HCT116 (cell line): ENCODE results near the gene CCL1. TPM values are rescaled to one million over a fixed set of nuclear protein-coding genes. Genes with fewer than 3 reads are reported as not detected.

Experiments used
- ATAC-seq: fragments of 200-7000 bp; cut with Tn5 transposase; 2 replicates; pipeline ENCODE4 v1.9.1; 2020; ENCODE audit warnings: mild to moderate bottlenecking, moderate library complexity
- BruUV-seq: library from RNA; stranded (reverse); fragments of 400-500 nt; replicated peaks from 2 replicates; lab custom pipeline; 2021; lab: Mats Ljungman, UMichigan
- CTCF ChIA-PET: fragments of 300-600 bp; sonication (Branson Sonifier 250); formaldehyde crosslinking; loops from one replicate; lab custom pipeline; 2021; ENCODE audit warnings: antibody characterized with exemption; lab: Charles Lee
- POLR2A ChIA-PET: fragments of 300-600, 350-600 bp; sonication (Branson Sonifier 250); formaldehyde crosslinking; loops from one replicate; lab custom pipeline; 2021; ENCODE audit warnings: antibody characterized with exemption; lab: Charles Lee
- RAD21 ChIA-PET, 2 experiments: fragments of 300-600 bp; sonication (Branson Sonifier 250); formaldehyde crosslinking; loops; one replicate each; lab custom pipeline; 2023; ENCODE audit warnings: low total read pairs in 2 of 2; ENCODE audit not compliant: uncharacterized antibody in 2 of 2, unreplicated experiment in 2 of 2, low non-redundant PET in 1 of 2; lab: Charles Lee
- DNase-seq: peaks from one replicate; pipeline ENCODE4 v3.0.0-alpha.2; 2010; ENCODE audit warnings: low read depth, low spot score
- H2AFZ ChIP-seq: fragments of 200-600 bp; shearing (Covaris generic), sonication (generic); 2 replicates; pipeline ENCODE4 v1.6.1; 2017; ENCODE audit warnings: low read depth, mixed run types, mixed read lengths, antibody characterized with exemption, low read length; ENCODE audit not compliant: poor library complexity, severe bottlenecking
- H3K27ac ChIP-seq: 2 replicates; pipeline ENCODE4 v1.5.1; 2012; ENCODE audit warnings: low read depth, low read length
- H3K27me3 ChIP-seq: fragments of 200-600 bp; sonication (generic); 2 replicates; pipeline ENCODE4 v1.6.1; 2016; ENCODE audit warnings: mixed run types, low read length, mixed read lengths; ENCODE audit not compliant: insufficient read depth
- H3K36me3 ChIP-seq, 2 experiments: fragments of 200-500 bp in 1 of 2; fragments of 200-600 bp in 1 of 2; sonication (Bioruptor generic) in 1 of 2; sonication (generic) in 1 of 2; 2 replicates each; pipeline versions ENCODE4 v1.5.1 to v1.6.1; 2014 to 2016; ENCODE audit warnings: low read length in 2 of 2, inconsistent platforms in 1 of 2, mixed read lengths in 1 of 2, mixed run types in 1 of 2; ENCODE audit not compliant: insufficient read depth in 2 of 2, control insufficient read depth in 1 of 2
- H3K4me1 ChIP-seq, 2 experiments: fragments of 200-600 bp in 1 of 2; sonication (generic) in 1 of 2; 2 replicates each; pipeline versions ENCODE4 v1.5.1 to v1.6.1; 2012 to 2017; ENCODE audit warnings: low read length in 2 of 2, inconsistent platforms in 1 of 2, mild to moderate bottlenecking in 1 of 2, mixed read lengths in 1 of 2, mixed run types in 1 of 2, moderate library complexity in 1 of 2; ENCODE audit not compliant: insufficient read depth in 2 of 2, control insufficient read depth in 1 of 2
- H3K4me2 ChIP-seq: fragments of 200-600 bp; sonication (generic); 2 replicates; pipeline ENCODE4 v1.6.1; 2017; ENCODE audit warnings: mixed run types, low read length, mixed read lengths
- H3K4me3 ChIP-seq, 2 experiments: fragments of 200-600 bp in 1 of 2; sonication (generic) in 1 of 2; replicated peaks in 1 of 2; 2 replicates each; pipeline ENCODE4 v1.5.1; 2011 to 2016; ENCODE audit warnings: low read length in 2 of 2, control low read depth in 1 of 2, low read depth in 1 of 2, mild to moderate bottlenecking in 1 of 2, mixed read lengths in 1 of 2, mixed run types in 1 of 2
- H3K79me2 ChIP-seq: fragments of 200-600 bp; sonication (generic); 2 replicates; pipeline ENCODE4 v1.6.1; 2017; ENCODE audit warnings: mild to moderate bottlenecking, mixed run types, low read length, moderate library complexity, mixed read lengths; ENCODE audit not compliant: insufficient read depth
- H3K9ac ChIP-seq: fragments of 200-600 bp; sonication (generic); 2 replicates; pipeline ENCODE4 v1.6.1; 2016; ENCODE audit warnings: low read length, mixed read lengths
- H3K9me2 ChIP-seq: fragments of 200-600 bp; sonication (generic), shearing (Covaris generic); 2 replicates; pipeline ENCODE4 v1.6.1; 2017; ENCODE audit warnings: mixed run types, mild to moderate bottlenecking, moderate library complexity; ENCODE audit not compliant: insufficient read depth
- H3K9me3 ChIP-seq, 2 experiments: fragments of 200-500 bp in 1 of 2; fragments of 200-600 bp in 1 of 2; sonication (Bioruptor generic) in 1 of 2; sonication (generic) in 1 of 2; 2 replicates each; pipeline ENCODE4 v1.6.1; 2014 to 2017; ENCODE audit warnings: low read length in 2 of 2, mixed read lengths in 2 of 2, inconsistent platforms in 1 of 2, low read depth in 1 of 2, mild to moderate bottlenecking in 1 of 2, mixed run types in 1 of 2, moderate library complexity in 1 of 2; ENCODE audit not compliant: control insufficient read depth in 1 of 2, insufficient read depth in 1 of 2
- H4K20me1 ChIP-seq: fragments of 200-600 bp; sonication (generic), shearing (Covaris generic); 2 replicates; pipeline ENCODE4 v1.6.1; 2017; ENCODE audit warnings: mixed run types, mild to moderate bottlenecking, moderate library complexity; ENCODE audit not compliant: insufficient read depth
- EGR1 ChIP-seq: IDR thresholded peaks from 2 replicates; pipeline ENCODE4 v1.6.1; 2012; ENCODE audit warnings: low read depth
- EZH2phosphoT487 ChIP-seq: fragments of 200-600 bp; IDR thresholded peaks from 2 replicates; pipeline ENCODE4 v1.6.1; 2018; ENCODE audit warnings: antibody characterized with exemption, borderline replicate concordance
- JUND ChIP-seq: IDR thresholded peaks from 2 replicates; pipeline ENCODE4 v1.6.1; 2012
- RAD21 ChIP-seq: IDR thresholded peaks from 2 replicates; pipeline ENCODE4 v1.6.1; 2012; ENCODE audit warnings: low read depth, mild to moderate bottlenecking
- SRF ChIP-seq: IDR thresholded peaks from 2 replicates; pipeline ENCODE4 v1.6.1; 2012; ENCODE audit warnings: low read depth
- TCF7L2 ChIP-seq: IDR thresholded peaks from 2 replicates; pipeline ENCODE4 v1.7.0; 2011; ENCODE audit warnings: borderline replicate concordance, inconsistent platforms; ENCODE audit not compliant: insufficient read depth, insufficient read length; ENCODE audit errors: extremely low read depth
- YY1 ChIP-seq: IDR thresholded peaks from 2 replicates; pipeline ENCODE4 v1.6.1; 2011; ENCODE audit warnings: low read length, low read depth, moderate library complexity, mild to moderate bottlenecking; ENCODE audit not compliant: insufficient replicate concordance; ENCODE audit errors: extremely low read depth
- intact Hi-C: fragments of 100-400 bp; cut with micrococcal nuclease; formaldehyde crosslinking; loops from 2 replicates; pipeline ENCODE4 v1.10.0; 2022
- total RNA-seq: library from RNA; stranded (reverse); gene quantifications from one replicate; pipeline ENCODE4 v1.2.1, GENCODE V29; 2021; ENCODE audit not compliant: unreplicated experiment
- TF ChIP-seq, protein P1 (sequence below): IDR thresholded peaks from 2 replicates; pipeline ENCODE4 v1.6.1; 2012; ENCODE audit warnings: low read depth
- TF ChIP-seq, protein P2 (sequence below): IDR thresholded peaks from 2 replicates; pipeline ENCODE4 v1.6.1; 2012
- TF ChIP-seq, protein P3 (sequence below): IDR thresholded peaks from 2 replicates; pipeline ENCODE4 v1.6.1; 2012

Gene CCL1
- total RNA-seq, 1 experiment from 2014 or later: not detected

DNA sequence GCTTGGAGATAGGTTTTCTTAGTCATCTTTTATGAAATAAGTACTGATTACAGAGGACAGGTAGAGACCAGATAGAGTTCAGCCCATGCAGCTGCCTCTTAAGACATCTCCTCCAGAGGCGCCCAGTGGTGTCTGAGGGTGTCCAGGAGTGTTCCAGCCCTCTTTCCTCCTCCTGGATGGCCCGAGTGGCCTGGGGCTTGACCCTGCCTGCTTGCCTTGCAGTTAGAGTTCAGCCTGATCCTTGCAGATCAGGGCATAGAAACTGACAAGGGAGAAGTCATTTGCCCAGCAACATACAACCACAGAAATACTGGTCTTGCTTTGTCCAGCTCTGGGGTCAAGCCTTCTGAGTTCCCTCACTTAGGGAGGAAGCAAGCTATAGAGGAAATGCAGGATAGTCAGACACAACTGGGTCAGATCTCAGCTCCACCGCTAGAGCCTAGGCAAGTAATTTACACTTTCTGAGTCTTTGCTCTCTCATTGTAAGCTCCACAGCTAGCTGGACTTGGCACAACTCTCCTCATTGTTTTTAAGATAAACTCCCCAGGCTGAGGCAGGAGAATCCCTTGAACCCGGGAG is 3.6 kb upstream of the CCL1 start (continued):
- no peak for TF ChIP-seq TCF7L2
- no peak for TF ChIP-seq RAD21

DNA sequence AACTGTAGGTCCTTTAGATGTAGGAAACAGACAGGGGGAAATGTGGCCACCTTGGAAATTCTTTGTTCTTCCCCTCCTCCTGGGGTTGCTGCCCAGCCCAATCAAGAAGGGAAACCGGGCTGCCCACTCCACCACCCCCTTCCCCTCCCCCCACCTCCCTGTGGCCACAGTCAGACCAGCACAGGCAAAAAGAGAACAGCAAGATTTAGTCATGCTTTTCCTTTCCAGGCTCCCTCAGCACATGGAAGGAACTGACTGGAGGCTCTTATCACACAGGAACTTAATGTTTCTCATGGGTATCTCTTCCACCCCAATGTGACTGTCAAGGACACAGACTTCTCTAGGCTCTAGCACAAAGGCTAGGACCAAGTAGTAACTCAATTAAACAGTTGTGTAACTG is 3.0 kb upstream of the CCL1 start:
- CTCF ChIA-PET: no interaction called here
- Histone ChIP-seq H3K4me3 (no peak overlapping the region), H3K27ac (no peak overlapping the region), H3K36me3 (no peaks in the 10 kb centered on the region), H3K4me1 (no peaks in the 10 kb centered on the region), H3K4me2 (no peak overlapping the region), H3K9ac (no peak overlapping the region)
- POLR2A ChIA-PET: no interaction called here
- RAD21 ChIA-PET: no interaction called here
- intact Hi-C loops: no loop called here
- no peak for DNase-seq
- TF ChIP-seq, protein P1, sequence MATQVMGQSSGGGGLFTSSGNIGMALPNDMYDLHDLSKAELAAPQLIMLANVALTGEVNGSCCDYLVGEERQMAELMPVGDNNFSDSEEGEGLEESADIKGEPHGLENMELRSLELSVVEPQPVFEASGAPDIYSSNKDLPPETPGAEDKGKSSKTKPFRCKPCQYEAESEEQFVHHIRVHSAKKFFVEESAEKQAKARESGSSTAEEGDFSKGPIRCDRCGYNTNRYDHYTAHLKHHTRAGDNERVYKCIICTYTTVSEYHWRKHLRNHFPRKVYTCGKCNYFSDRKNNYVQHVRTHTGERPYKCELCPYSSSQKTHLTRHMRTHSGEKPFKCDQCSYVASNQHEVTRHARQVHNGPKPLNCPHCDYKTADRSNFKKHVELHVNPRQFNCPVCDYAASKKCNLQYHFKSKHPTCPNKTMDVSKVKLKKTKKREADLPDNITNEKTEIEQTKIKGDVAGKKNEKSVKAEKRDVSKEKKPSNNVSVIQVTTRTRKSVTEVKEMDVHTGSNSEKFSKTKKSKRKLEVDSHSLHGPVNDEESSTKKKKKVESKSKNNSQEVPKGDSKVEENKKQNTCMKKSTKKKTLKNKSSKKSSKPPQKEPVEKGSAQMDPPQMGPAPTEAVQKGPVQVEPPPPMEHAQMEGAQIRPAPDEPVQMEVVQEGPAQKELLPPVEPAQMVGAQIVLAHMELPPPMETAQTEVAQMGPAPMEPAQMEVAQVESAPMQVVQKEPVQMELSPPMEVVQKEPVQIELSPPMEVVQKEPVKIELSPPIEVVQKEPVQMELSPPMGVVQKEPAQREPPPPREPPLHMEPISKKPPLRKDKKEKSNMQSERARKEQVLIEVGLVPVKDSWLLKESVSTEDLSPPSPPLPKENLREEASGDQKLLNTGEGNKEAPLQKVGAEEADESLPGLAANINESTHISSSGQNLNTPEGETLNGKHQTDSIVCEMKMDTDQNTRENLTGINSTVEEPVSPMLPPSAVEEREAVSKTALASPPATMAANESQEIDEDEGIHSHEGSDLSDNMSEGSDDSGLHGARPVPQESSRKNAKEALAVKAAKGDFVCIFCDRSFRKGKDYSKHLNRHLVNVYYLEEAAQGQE: no peak
- TF ChIP-seq YY1 (no peak), SRF (no peak), EGR1 (no peak), EZH2phosphoT487 (no peak), JUND (no peak)
- TF ChIP-seq, protein P2, sequence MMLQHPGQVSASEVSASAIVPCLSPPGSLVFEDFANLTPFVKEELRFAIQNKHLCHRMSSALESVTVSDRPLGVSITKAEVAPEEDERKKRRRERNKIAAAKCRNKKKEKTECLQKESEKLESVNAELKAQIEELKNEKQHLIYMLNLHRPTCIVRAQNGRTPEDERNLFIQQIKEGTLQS: no peak
- TF ChIP-seq, protein P3, sequence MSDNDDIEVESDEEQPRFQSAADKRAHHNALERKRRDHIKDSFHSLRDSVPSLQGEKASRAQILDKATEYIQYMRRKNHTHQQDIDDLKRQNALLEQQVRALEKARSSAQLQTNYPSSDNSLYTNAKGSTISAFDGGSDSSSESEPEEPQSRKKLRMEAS: no peak
- TF ChIP-seq, all 23 proteins: peak for 0
- ATAC-seq: no peak
- H4K20me1 ChIP-seq: no peaks in the 10 kb centered on the region
- no peaks in the 10 kb centered on the region for H3K9me2 ChIP-seq
- H3K9me3 ChIP-seq: no peaks in the 10 kb centered on the region
- BruUV-seq: no TSS peak
- H2AFZ ChIP-seq: no peak overlapping the region
- peaks cover 17% of the 10 kb centered on the region; the same call in 1 of the 2 replicates for H3K27me3 ChIP-seq
- H3K79me2 ChIP-seq: no peaks in the 10 kb centered on the region
